Breast epithelium (tissue), 3 donors: Measurements from ENCODE around the gene GSG1.

Experiments
- POLR2AphosphoS5 ChIP-seq, 3 donors: sonication (generic); formaldehyde crosslinking; IDR thresholded peaks; one replicate each; pipeline ENCODE4 v1.6.1; 2017; ENCODE audit warnings: antibody characterized with exemption in 3 of 3
- TF ChIP-seq, protein P1 (sequence below), 3 donors: fragments of 450-650 bp; IDR thresholded peaks; one replicate each; pipeline ENCODE4 v1.5.1; 2016 to 2017; ENCODE audit warnings: antibody characterized with exemption in 3 of 3, mild to moderate bottlenecking in 3 of 3, moderate library complexity in 3 of 3

DNA sequence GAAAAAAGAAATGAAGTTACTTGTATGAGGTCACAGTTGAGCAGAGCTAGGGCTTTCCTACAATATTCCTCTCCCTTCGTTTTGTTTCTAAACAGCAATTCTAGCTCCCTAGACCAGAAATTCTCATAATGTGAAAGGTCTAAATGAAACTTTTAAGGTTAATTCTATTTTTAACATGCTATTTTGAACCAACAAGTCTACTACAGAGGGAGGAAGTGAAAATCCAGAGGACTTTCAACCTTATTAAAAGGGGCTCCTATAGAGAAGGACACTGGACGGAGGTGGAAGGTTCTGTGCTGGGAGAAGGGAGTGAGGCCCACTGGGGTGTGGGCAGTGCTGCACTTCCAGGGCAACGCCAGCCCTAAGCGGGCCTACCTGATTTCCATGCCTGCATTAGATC, 13.4 kb downstream of the GSG1 start:
- TF ChIP-seq POLR2AphosphoS5 (IDR thresholded peaks at IDR 0.05): no peak
- TF ChIP-seq, protein P1, sequence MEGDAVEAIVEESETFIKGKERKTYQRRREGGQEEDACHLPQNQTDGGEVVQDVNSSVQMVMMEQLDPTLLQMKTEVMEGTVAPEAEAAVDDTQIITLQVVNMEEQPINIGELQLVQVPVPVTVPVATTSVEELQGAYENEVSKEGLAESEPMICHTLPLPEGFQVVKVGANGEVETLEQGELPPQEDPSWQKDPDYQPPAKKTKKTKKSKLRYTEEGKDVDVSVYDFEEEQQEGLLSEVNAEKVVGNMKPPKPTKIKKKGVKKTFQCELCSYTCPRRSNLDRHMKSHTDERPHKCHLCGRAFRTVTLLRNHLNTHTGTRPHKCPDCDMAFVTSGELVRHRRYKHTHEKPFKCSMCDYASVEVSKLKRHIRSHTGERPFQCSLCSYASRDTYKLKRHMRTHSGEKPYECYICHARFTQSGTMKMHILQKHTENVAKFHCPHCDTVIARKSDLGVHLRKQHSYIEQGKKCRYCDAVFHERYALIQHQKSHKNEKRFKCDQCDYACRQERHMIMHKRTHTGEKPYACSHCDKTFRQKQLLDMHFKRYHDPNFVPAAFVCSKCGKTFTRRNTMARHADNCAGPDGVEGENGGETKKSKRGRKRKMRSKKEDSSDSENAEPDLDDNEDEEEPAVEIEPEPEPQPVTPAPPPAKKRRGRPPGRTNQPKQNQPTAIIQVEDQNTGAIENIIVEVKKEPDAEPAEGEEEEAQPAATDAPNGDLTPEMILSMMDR (IDR thresholded peaks at IDR 0.05): no peak
